ENCODE results near the gene LDHD. TPM values are rescaled to one million over a fixed set of nuclear protein-coding genes. Genes with fewer than 3 reads are reported as not detected.

The LDHD gene
- total and polyA plus RNA-seq, 2 of the 8 experiments (the other 6 are each of a cell fraction or from before 2014, with no cell fraction given), result 14.9 to 18.2 TPM

DNA sequence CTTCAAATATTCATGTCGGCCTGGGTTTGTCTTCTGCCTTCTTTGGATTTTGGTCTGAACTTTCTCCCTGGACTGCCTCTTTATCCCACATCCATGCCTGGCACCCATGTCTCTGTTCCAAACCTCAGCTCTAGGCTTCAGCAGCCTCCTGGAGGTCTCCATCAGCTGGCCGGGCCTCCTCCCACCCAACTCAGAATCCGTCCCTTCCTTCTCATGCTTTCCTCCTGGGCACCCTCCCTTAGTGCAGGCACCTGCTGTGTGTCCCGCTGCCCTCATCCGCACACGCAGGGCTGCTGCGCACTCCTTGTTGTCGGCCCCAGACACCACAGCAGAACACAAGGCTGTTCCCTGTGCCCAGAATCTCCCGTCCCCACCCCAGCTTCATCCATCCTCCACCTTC lies 14.0 kb downstream of the LDHD start (continued):
- no peak for TF ChIP-seq TBP (IDR thresholded peaks at IDR 0.05; ENCODE audit: low read depth, low read length)
- TF ChIP-seq TAF7 (optimal IDR thresholded peaks at IDR 0.05; ENCODE audit: borderline replicate concordance, low read depth, low read length), result no peak
- TF ChIP-seq PHF8 (conservative IDR thresholded peaks at IDR 0.05; ENCODE audit: low read depth, low read length), result no peak
- no peak for TF ChIP-seq JUND (IDR thresholded peaks at IDR 0.05; ENCODE audit: low read length)
- no peak for TF ChIP-seq CTBP2 (IDR thresholded peaks at IDR 0.05; ENCODE audit: borderline replicate concordance, insufficient read depth, insufficient read length, low read length)
- TF ChIP-seq, protein P1, sequence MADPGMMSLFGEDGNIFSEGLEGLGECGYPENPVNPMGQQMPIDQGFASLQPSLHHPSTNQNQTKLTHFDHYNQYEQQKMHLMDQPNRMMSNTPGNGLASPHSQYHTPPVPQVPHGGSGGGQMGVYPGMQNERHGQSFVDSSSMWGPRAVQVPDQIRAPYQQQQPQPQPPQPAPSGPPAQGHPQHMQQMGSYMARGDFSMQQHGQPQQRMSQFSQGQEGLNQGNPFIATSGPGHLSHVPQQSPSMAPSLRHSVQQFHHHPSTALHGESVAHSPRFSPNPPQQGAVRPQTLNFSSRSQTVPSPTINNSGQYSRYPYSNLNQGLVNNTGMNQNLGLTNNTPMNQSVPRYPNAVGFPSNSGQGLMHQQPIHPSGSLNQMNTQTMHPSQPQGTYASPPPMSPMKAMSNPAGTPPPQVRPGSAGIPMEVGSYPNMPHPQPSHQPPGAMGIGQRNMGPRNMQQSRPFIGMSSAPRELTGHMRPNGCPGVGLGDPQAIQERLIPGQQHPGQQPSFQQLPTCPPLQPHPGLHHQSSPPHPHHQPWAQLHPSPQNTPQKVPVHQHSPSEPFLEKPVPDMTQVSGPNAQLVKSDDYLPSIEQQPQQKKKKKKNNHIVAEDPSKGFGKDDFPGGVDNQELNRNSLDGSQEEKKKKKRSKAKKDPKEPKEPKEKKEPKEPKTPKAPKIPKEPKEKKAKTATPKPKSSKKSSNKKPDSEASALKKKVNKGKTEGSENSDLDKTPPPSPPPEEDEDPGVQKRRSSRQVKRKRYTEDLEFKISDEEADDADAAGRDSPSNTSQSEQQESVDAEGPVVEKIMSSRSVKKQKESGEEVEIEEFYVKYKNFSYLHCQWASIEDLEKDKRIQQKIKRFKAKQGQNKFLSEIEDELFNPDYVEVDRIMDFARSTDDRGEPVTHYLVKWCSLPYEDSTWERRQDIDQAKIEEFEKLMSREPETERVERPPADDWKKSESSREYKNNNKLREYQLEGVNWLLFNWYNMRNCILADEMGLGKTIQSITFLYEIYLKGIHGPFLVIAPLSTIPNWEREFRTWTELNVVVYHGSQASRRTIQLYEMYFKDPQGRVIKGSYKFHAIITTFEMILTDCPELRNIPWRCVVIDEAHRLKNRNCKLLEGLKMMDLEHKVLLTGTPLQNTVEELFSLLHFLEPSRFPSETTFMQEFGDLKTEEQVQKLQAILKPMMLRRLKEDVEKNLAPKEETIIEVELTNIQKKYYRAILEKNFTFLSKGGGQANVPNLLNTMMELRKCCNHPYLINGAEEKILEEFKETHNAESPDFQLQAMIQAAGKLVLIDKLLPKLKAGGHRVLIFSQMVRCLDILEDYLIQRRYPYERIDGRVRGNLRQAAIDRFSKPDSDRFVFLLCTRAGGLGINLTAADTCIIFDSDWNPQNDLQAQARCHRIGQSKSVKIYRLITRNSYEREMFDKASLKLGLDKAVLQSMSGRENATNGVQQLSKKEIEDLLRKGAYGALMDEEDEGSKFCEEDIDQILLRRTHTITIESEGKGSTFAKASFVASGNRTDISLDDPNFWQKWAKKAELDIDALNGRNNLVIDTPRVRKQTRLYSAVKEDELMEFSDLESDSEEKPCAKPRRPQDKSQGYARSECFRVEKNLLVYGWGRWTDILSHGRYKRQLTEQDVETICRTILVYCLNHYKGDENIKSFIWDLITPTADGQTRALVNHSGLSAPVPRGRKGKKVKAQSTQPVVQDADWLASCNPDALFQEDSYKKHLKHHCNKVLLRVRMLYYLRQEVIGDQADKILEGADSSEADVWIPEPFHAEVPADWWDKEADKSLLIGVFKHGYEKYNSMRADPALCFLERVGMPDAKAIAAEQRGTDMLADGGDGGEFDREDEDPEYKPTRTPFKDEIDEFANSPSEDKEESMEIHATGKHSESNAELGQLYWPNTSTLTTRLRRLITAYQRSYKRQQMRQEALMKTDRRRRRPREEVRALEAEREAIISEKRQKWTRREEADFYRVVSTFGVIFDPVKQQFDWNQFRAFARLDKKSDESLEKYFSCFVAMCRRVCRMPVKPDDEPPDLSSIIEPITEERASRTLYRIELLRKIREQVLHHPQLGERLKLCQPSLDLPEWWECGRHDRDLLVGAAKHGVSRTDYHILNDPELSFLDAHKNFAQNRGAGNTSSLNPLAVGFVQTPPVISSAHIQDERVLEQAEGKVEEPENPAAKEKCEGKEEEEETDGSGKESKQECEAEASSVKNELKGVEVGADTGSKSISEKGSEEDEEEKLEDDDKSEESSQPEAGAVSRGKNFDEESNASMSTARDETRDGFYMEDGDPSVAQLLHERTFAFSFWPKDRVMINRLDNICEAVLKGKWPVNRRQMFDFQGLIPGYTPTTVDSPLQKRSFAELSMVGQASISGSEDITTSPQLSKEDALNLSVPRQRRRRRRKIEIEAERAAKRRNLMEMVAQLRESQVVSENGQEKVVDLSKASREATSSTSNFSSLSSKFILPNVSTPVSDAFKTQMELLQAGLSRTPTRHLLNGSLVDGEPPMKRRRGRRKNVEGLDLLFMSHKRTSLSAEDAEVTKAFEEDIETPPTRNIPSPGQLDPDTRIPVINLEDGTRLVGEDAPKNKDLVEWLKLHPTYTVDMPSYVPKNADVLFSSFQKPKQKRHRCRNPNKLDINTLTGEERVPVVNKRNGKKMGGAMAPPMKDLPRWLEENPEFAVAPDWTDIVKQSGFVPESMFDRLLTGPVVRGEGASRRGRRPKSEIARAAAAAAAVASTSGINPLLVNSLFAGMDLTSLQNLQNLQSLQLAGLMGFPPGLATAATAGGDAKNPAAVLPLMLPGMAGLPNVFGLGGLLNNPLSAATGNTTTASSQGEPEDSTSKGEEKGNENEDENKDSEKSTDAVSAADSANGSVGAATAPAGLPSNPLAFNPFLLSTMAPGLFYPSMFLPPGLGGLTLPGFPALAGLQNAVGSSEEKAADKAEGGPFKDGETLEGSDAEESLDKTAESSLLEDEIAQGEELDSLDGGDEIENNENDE (IDR thresholded peaks at IDR 0.05; ENCODE audit: insufficient replicate concordance, low read length), result no peak

Measured in H1 (cell line).